Measurements from ENCODE around the gene ENTPD6.

GRCh38 chr20:25249198-25249931 is 53.9 kb downstream of the ENTPD6 start:
- TF ChIP-seq FOXK2 (IDR thresholded peaks at IDR 0.05) (no peak), BHLHE40 (IDR thresholded peaks at IDR 0.05; ENCODE audit: borderline replicate concordance) (no peak), ELF4 (IDR thresholded peaks at IDR 0.05) (no peak), SUZ12 (IDR thresholded peaks at IDR 0.05) (no peak), TARDBP (IDR thresholded peaks at IDR 0.05) (no peak), FOXA1 (IDR thresholded peaks at IDR 0.05) (no peak), ARNT (IDR thresholded peaks at IDR 0.05) (no peak), HDGF (IDR thresholded peaks at IDR 0.05; ENCODE audit: borderline replicate concordance) (no peak), FOXM1 (IDR thresholded peaks at IDR 0.05; ENCODE audit: borderline replicate concordance) (no peak)
- TF ChIP-seq, protein P1, sequence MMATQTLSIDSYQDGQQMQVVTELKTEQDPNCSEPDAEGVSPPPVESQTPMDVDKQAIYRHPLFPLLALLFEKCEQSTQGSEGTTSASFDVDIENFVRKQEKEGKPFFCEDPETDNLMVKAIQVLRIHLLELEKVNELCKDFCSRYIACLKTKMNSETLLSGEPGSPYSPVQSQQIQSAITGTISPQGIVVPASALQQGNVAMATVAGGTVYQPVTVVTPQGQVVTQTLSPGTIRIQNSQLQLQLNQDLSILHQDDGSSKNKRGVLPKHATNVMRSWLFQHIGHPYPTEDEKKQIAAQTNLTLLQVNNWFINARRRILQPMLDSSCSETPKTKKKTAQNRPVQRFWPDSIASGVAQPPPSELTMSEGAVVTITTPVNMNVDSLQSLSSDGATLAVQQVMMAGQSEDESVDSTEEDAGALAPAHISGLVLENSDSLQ (IDR thresholded peaks at IDR 0.05) = no peak

Measured in HEK293T (cell line).